HepG2 (cell line): Measurements from ENCODE around the gene H6PD. TPM values are rescaled to one million over a fixed set of nuclear protein-coding genes. Genes with fewer than 3 reads are reported as not detected.
A peak's percentile ranks its signal among the peaks of the same experiment; 100 is the strongest.
"Not testable (repeated sequence)": the region's sequence is repeated elsewhere in the genome, so short reads cannot be mapped to it uniquely, and the experiment has no call there.

Experiments used
- ATAC-seq: fragments of 200-7000 bp; cut with Tn5 transposase; 3 replicates; pipeline ENCODE4 v1.9.1; 2020; ENCODE audit warnings: mild to moderate bottlenecking, moderate library complexity
- BruUV-seq: library from RNA; stranded (reverse); fragments of 400-500 nt; replicated peaks from 2 replicates; lab custom pipeline; 2021; lab: Mats Ljungman, UMichigan
- CTCF ChIA-PET: fragments of 300-600 bp; formaldehyde crosslinking; extraction: SDS; loops from one replicate; lab custom pipeline; 2021; ENCODE audit warnings: low total read pairs, inconsistent platforms, low intra/inter-chr PET ratio; lab: Yijun Ruan, JAX
- POLR2A ChIA-PET: fragments of 350-600 bp; sonication (Branson Sonifier 250); formaldehyde crosslinking; loops from one replicate; lab custom pipeline; 2020; ENCODE audit warnings: antibody characterized with exemption, inconsistent platforms; lab: Yijun Ruan, JAX
- DNase-seq: peaks from one replicate; pipeline ENCODE4 v3.0.0-alpha.2; 2015; ENCODE audit warnings: low spot score
- FAIRE-seq: peaks from 3 replicates; lab custom pipeline; 2011; peaks lifted over from hg19 to GRCh38; lab: Jason Lieb, UNC
- H2AFZ ChIP-seq: one replicate; pipeline ENCODE4 v1.6.1; 2011; ENCODE audit warnings: low read length, inconsistent platforms
- H3K27ac ChIP-seq: fragments of 300-600 bp; 3 replicates; pipeline ENCODE4 v1.8.0; 2011; ENCODE audit warnings: mixed run types, mild to moderate bottlenecking, mixed read lengths, low read length, inconsistent platforms; ENCODE audit not compliant: insufficient read depth; ENCODE audit errors: extremely low read length
- H3K27me3 ChIP-seq, 2 experiments: fragments of 200-600 bp in 1 of 2; 2 replicates in 1 of 2; 3 replicates in 1 of 2; pipeline versions ENCODE4 v1.6.0 to v1.8.0; 2011; ENCODE audit warnings: low read length in 2 of 2, mild to moderate bottlenecking in 2 of 2, moderate library complexity in 2 of 2, inconsistent platforms in 1 of 2; ENCODE audit not compliant: insufficient read depth in 2 of 2, control insufficient read depth in 1 of 2
- H3K36me3 ChIP-seq, 2 experiments: fragments of 200-600 bp in 1 of 2; replicated peaks in 1 of 2; 2 replicates in 1 of 2; 3 replicates in 1 of 2; pipeline versions ENCODE4 v1.5.1 to v1.8.0; 2011; ENCODE audit warnings: low read length in 2 of 2, inconsistent platforms in 1 of 2; ENCODE audit not compliant: insufficient read depth in 2 of 2, control insufficient read depth in 1 of 2
- H3K4me1 ChIP-seq: 2 replicates; pipeline ENCODE4 v1.5.1; 2012; ENCODE audit warnings: low read length, inconsistent platforms; ENCODE audit not compliant: insufficient read depth
- H3K4me2 ChIP-seq: 2 replicates; pipeline ENCODE4 v1.6.0; 2011; ENCODE audit warnings: low read depth, low read length, inconsistent platforms
- H3K4me3 ChIP-seq, 3 experiments: fragments of 200-600 bp in 1 of 3; sonication (generic), shearing (Covaris generic) in 1 of 3; replicated peaks in 1 of 3; 2 replicates each; pipeline ENCODE4 v1.5.1; 2011 to 2016; ENCODE audit warnings: low read length in 3 of 3, inconsistent platforms in 2 of 3, low read depth in 2 of 3, mild to moderate bottlenecking in 2 of 3, control low read depth in 1 of 3, mixed read lengths in 1 of 3; ENCODE audit not compliant: insufficient read depth in 1 of 3
- H3K79me2 ChIP-seq: one replicate; pipeline ENCODE4 v1.6.1; 2011; ENCODE audit warnings: low read length, inconsistent platforms; ENCODE audit not compliant: insufficient read depth
- H3K9ac ChIP-seq: 2 replicates; pipeline ENCODE4 v1.6.0; 2011; ENCODE audit warnings: mild to moderate bottlenecking, low read depth, low read length, inconsistent platforms; ENCODE audit not compliant: insufficient read depth
- H3K9me3 ChIP-seq: 2 replicates; pipeline ENCODE4 v1.5.1; 2012; ENCODE audit warnings: mild to moderate bottlenecking, low read length
- H4K20me1 ChIP-seq: 2 replicates; pipeline ENCODE4 v1.6.0; 2011; ENCODE audit warnings: inconsistent platforms, mild to moderate bottlenecking, low read length, moderate library complexity; ENCODE audit not compliant: insufficient read depth
- ARID4A ChIP-seq: sonication (generic); formaldehyde crosslinking; IDR thresholded peaks from 2 replicates; pipeline ENCODE4 v1.5.0; 2020; ENCODE audit warnings: mild to moderate bottlenecking, missing genetic modification reagents, borderline replicate concordance
- ARID5B ChIP-seq: IDR thresholded peaks from 2 replicates; pipeline ENCODE4 v1.4.0; 2020; ENCODE audit warnings: mild to moderate bottlenecking, missing genetic modification reagents
- EP300 ChIP-seq, 3 experiments: sonication (generic) in 1 of 3; formaldehyde crosslinking in 1 of 3; IDR thresholded peaks; 2 replicates each; pipeline versions ENCODE4 v1.5.1 to v1.6.1; 2011 to 2020; ENCODE audit warnings: low read depth in 2 of 3, low read length in 2 of 3, borderline replicate concordance in 1 of 3, improper control_type of control experiment in 1 of 3, mild to moderate bottlenecking in 1 of 3, missing genetic modification reagents in 1 of 3, moderate library complexity in 1 of 3
- FOXK1 ChIP-seq: sonication (generic); formaldehyde crosslinking; IDR thresholded peaks from 2 replicates; pipeline ENCODE4 v1.4.0; 2020; ENCODE audit warnings: low read depth, missing genetic modification reagents, borderline replicate concordance
- MAFG ChIP-seq: sonication (generic); formaldehyde crosslinking; IDR thresholded peaks from 2 replicates; pipeline ENCODE4 v1.5.1; 2020; ENCODE audit warnings: mild to moderate bottlenecking, missing genetic modification reagents
- MAFK ChIP-seq, 2 experiments: IDR thresholded peaks in 1 of 2; conservative IDR thresholded peaks in 1 of 2; 2 replicates each; pipeline ENCODE4 v1.6.1; 2011; ENCODE audit warnings: improper control_type of control experiment in 2 of 2, low read length in 2 of 2
- PAXIP1 ChIP-seq: sonication (generic); formaldehyde crosslinking; conservative IDR thresholded peaks from 2 replicates; pipeline ENCODE4 v1.4.0; 2020; ENCODE audit warnings: mild to moderate bottlenecking, missing genetic modification reagents, moderate library complexity
- ZFY ChIP-seq: sonication (generic); formaldehyde crosslinking; IDR thresholded peaks from 2 replicates; pipeline ENCODE4 v1.4.0; 2020; ENCODE audit warnings: missing genetic modification reagents
- WGBS: methylation state at CpG from one replicate; pipeline ENCODE4 v1.1.6; 2017; ENCODE audit warnings: low lambda C conversion rate; 5-methylcytosine and 5-hydroxymethylcytosine counted together
- in situ Hi-C: cut with HindIII; loops from 2 replicates; pipeline ENCODE4 v1.10.0; 2017; ENCODE audit warnings: low pct_unique_long_range_greater_than_20kb; ENCODE audit not compliant: extremely low pct_ligation_motif_present
- intact Hi-C: fragments of 100-400 bp; cut with micrococcal nuclease; formaldehyde crosslinking; loops from one replicate; pipeline ENCODE4 v1.10.0; 2022; ENCODE audit not compliant: unreplicated experiment
- polyA plus RNA-seq, 8 experiments: library from polyadenylated mRNA; depleted of rRNA in 3 of 8; stranded (reverse) in 7 of 8; unstranded in 1 of 8; fragments of >200 nt; fragmentation: Illumina TruSeq in 4 of 8; extraction: Trizol in 4 of 8; gene quantifications; 2 replicates each; pipeline versions ENCODE4 v1.2.1 to v1.2.3, GENCODE V29; 2011 to 2016; ENCODE audit warnings: low read depth in 4 of 8, missing spikeins in 1 of 8, mixed read lengths in 1 of 8; ENCODE audit not compliant: insufficient read depth in 1 of 8
- total RNA-seq, 5 experiments: library from RNA; depleted of rRNA; stranded (reverse); fragments of >200 nt; fragmentation: Illumina TruSeq; extraction: Trizol; gene quantifications; 2 replicates each; pipeline ENCODE4 v1.2.3, GENCODE V29; 2016; ENCODE audit warnings: low read depth in 1 of 5

H6PD gene
- total and polyA plus RNA-seq, 2 of the 13 experiments (the other 11 are each of a cell fraction or from before 2014, with no cell fraction given) = 9.3 to 14.1 TPM

GRCh38 chr1:9299571-9300541 is 65.3 kb downstream of the H6PD start:
- FAIRE-seq (peak; percentile 8), ATAC-seq (peak; percentile 69), DNase-seq (peak; percentile 76)
- CTCF ChIA-PET, intact Hi-C loops, BruUV-seq, H3K4me2 ChIP-seq, H3K27me3 ChIP-seq, H4K20me1 ChIP-seq, H3K9me3 ChIP-seq, H2AFZ ChIP-seq, H3K36me3 ChIP-seq, in situ Hi-C loops, H3K4me3 ChIP-seq: not testable (repeated sequence)
- 75% methylated on average over 13 of the region's 16 CpGs for WGBS
- POLR2A ChIA-PET = interaction anchor here (0.8 kb wide), 1 partner anchor 9 kb away, joined by 3 read pairs; no protein-coding TSS in a partner anchor
- Histone ChIP-seq H3K9ac (peak overlapping the region; percentile 5; the same call in 1 of the 2 replicates), H3K27ac (peak overlapping the region; percentile 60), H3K4me1 (peaks cover 43% of the 10 kb centered on the region), H3K79me2 (peaks cover 20% of the 10 kb centered on the region)
- TF ChIP-seq ARID4A (peak; percentile 20; the same call in 1 of the 2 replicates), ARID5B (CRISPR knock-in tag) (peak; percentile 22; the same call in 1 of the 2 replicates), PAXIP1 (CRISPR knock-in tag) (0 out of 2 replicates have a peak, but pooled peaks have one; percentile 26), EP300 (IDR thresholded peaks at IDR 0.05; ENCODE audit: low read depth in 2 of 2, low read length in 2 of 2) (peak in 1 of 2 experiments; percentile 48; a peak in 1 of 4 replicates), EP300 (CRISPR knock-in tag; IDR thresholded peaks at IDR 0.05; ENCODE audit: borderline replicate concordance) (peak; percentile 63), MAFK (conservative IDR thresholded peaks at IDR 0.05 in 1 of 2, IDR thresholded peaks at IDR 0.05 in 1 of 2; ENCODE audit: low read length in 2 of 2) (peak; percentile 61 to 84), ZFY (CRISPR knock-in tag) (0 out of 2 replicates have a peak, but pooled peaks have one; percentile 42), FOXK1 (0 out of 2 replicates have a peak, but pooled peaks have one; percentile 21), MAFG (CRISPR knock-in tag) (peak; percentile 81)
